Breast epithelium (tissue), 3 donors: ENCODE measurements around the gene ABTB1.

ENCODE experiments used
- POLR2A ChIP-seq: fragments of 450-650 bp; IDR thresholded peaks from one replicate; pipeline ENCODE4 v1.6.1; 2016; ENCODE audit warnings: antibody characterized with exemption, mild to moderate bottlenecking, moderate library complexity
- TF ChIP-seq, protein P1 (sequence below), 3 donors: fragments of 450-650 bp; IDR thresholded peaks; one replicate each; pipeline ENCODE4 v1.5.1; 2016 to 2017; ENCODE audit warnings: antibody characterized with exemption in 3 of 3, mild to moderate bottlenecking in 3 of 3, moderate library complexity in 3 of 3

DNA sequence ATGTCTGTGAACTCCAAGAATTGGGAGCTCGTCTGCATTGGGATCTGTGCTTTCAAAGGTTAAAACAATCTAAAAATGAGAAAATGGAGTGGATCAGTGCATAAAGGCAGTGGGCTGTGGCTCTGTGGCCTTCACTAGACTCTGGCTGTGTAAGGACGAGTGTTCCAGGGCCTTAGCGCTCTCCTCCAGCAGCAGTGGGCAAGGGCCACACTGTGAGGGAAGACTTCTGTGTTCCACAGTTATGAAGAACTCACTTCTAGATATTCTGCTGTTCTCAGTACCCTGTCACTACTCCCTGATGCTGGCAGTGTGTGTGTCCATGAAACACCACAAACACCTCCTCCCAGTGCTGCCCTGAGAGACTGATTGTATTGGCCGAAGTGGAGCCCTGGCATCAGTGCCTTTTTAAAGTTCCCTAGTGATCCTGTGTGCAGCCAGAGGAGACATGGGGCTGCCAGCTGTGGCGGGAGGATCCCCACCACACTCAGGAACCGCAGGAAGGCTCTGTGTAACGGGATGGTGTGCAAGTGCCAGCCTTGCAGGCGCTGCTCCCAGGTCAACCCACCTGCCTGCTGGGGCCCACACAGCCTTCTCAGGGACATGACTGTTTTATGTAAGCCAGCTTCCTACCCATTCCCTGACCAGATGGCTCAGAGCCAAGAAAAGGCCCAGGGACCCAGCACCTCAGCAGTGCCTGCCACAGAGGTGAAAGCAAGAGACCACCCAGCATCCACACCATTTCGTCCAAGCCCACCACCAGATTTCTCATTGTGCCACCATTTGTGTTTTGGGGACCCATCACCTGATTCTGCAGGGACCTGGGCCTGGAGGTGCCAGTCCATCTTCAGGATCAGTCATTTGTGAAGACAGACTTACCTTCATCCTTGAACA lies 40.4 kb downstream of the ABTB1 start:
- TF ChIP-seq, protein P1, sequence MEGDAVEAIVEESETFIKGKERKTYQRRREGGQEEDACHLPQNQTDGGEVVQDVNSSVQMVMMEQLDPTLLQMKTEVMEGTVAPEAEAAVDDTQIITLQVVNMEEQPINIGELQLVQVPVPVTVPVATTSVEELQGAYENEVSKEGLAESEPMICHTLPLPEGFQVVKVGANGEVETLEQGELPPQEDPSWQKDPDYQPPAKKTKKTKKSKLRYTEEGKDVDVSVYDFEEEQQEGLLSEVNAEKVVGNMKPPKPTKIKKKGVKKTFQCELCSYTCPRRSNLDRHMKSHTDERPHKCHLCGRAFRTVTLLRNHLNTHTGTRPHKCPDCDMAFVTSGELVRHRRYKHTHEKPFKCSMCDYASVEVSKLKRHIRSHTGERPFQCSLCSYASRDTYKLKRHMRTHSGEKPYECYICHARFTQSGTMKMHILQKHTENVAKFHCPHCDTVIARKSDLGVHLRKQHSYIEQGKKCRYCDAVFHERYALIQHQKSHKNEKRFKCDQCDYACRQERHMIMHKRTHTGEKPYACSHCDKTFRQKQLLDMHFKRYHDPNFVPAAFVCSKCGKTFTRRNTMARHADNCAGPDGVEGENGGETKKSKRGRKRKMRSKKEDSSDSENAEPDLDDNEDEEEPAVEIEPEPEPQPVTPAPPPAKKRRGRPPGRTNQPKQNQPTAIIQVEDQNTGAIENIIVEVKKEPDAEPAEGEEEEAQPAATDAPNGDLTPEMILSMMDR (IDR thresholded peaks at IDR 0.05), result no peak
- no peak for TF ChIP-seq POLR2A
